ENCODE data around the gene FNDC11. TPM values are rescaled to one million over a fixed set of nuclear protein-coding genes. Genes with fewer than 3 reads are reported as not detected.

The FNDC11 gene
- total RNA-seq, 2 donors from 2014 or later = 0.35 to 0.69 TPM

- no peaks in the 10 kb centered on the region for H3K9me3 ChIP-seq
- peak overlapping the region; percentile 98 for H3K27ac ChIP-seq
- no peaks in the 10 kb centered on the region for H3K27me3 ChIP-seq
- H3K4me1 ChIP-seq = peaks cover 12% of the 10 kb centered on the region
- intact Hi-C loops (cut with DNase I) = loop anchor here (10.0 kb wide), 1 partner anchor 436 kb away; the partner anchor contains the start of gene SAMD10
- peak overlapping the region; percentile 44 to 99 for H3K9ac ChIP-seq (ENCODE audit: low read depth in 2 of 2, low read length in 2 of 2)
- H3K4me3 ChIP-seq = no peak overlapping the region
- no peak for DNase-seq
- no peaks in the 10 kb centered on the region for H3K36me3 ChIP-seq
- no peak for TF ChIP-seq CTCF (IDR thresholded peaks at IDR 0.05)
Measured at GRCh38 chr20:63539092-63539430, 14.9 kb upstream of the FNDC11 start.

- H3K36me3 ChIP-seq = no peaks in the 10 kb centered on the region
- no peaks in the 10 kb centered on the region for H3K27me3 ChIP-seq
- peaks cover 10% of the 10 kb centered on the region for H3K4me1 ChIP-seq
- H3K9ac ChIP-seq (ENCODE audit: low read depth in 2 of 2, low read length in 2 of 2) = peak overlapping the region; percentile 44 to 99
- peak overlapping the region; percentile 98 for H3K27ac ChIP-seq
- intact Hi-C loops (cut with DNase I) = loop anchor here (10.0 kb wide), 2 partner anchors 325 to 435 kb away; partner anchors contain the start of genes ABHD16B, SAMD10 and TPD52L2
- H3K4me3 ChIP-seq = no peak overlapping the region
- no peak for TF ChIP-seq CTCF (IDR thresholded peaks at IDR 0.05)
- H3K9me3 ChIP-seq = no peaks in the 10 kb centered on the region
- DNase-seq = no peak
Measured at GRCh38 chr20:63539441-63540370, 14.3 kb upstream of the FNDC11 start.

GRCh38 chr20:63540417-63541186, 13.4 kb upstream of the FNDC11 start:
- H3K27ac ChIP-seq = no peak overlapping the region
- no peaks in the 10 kb centered on the region for H3K9me3 ChIP-seq
- intact Hi-C loops (cut with DNase I) = loop anchor here (10.0 kb wide), 1 partner anchor 324 kb away; the partner anchor contains the start of genes ABHD16B and TPD52L2
- H3K4me3 ChIP-seq = no peak overlapping the region
- no peak for DNase-seq
- no peak for TF ChIP-seq CTCF (IDR thresholded peaks at IDR 0.05)
- H3K36me3 ChIP-seq = no peaks in the 10 kb centered on the region
- H3K27me3 ChIP-seq = no peaks in the 10 kb centered on the region
- no peak overlapping the region for H3K9ac ChIP-seq (ENCODE audit: low read depth in 2 of 2, low read length in 2 of 2)
- peaks cover 15% of the 10 kb centered on the region for H3K4me1 ChIP-seq

GRCh38 chr20:63541371-63541770, 12.6 kb upstream of the FNDC11 start:
- TF ChIP-seq CTCF (IDR thresholded peaks at IDR 0.05) = no peak
- intact Hi-C loops (cut with DNase I) = loop anchor here (10.0 kb wide), 1 partner anchor 323 kb away; the partner anchor contains the start of genes ABHD16B and TPD52L2
- peaks cover 16% of the 10 kb centered on the region for H3K4me1 ChIP-seq
- H3K9me3 ChIP-seq = no peaks in the 10 kb centered on the region
- H3K36me3 ChIP-seq = no peaks in the 10 kb centered on the region
- H3K9ac ChIP-seq (ENCODE audit: low read depth in 2 of 2, low read length in 2 of 2) = peak overlapping the region in 1 of 2 donors; percentile 37
- DNase-seq = no peak
- no peaks in the 10 kb centered on the region for H3K27me3 ChIP-seq
- H3K4me3 ChIP-seq = no peak overlapping the region
- no peak overlapping the region for H3K27ac ChIP-seq

GRCh38 chr20:63542031-63542559, 11.9 kb upstream of the FNDC11 start:
- H3K27ac ChIP-seq = no peak overlapping the region

More at GRCh38 chr20:63542031-63542559, 11.9 kb upstream of the FNDC11 start:
- H3K36me3 ChIP-seq = no peaks in the 10 kb centered on the region
- H3K9me3 ChIP-seq = no peaks in the 10 kb centered on the region
- H3K27me3 ChIP-seq = peaks cover 1% of the 10 kb centered on the region
- no peak overlapping the region for H3K4me3 ChIP-seq
- intact Hi-C loops (cut with DNase I) = loop anchor here (10.0 kb wide), 1 partner anchor 323 kb away; the partner anchor contains the start of genes ABHD16B and TPD52L2
- DNase-seq = no peak
- peaks cover 16% of the 10 kb centered on the region for H3K4me1 ChIP-seq
- peak overlapping the region in 1 of 2 donors; percentile 37 for H3K9ac ChIP-seq (ENCODE audit: low read depth in 2 of 2, low read length in 2 of 2)
- TF ChIP-seq CTCF (IDR thresholded peaks at IDR 0.05) = no peak

Data from colonic mucosa (tissue), 4 donors.